Measurements from ENCODE around the gene PHACTR2.
"Not testable (repeated sequence)": the region's sequence is repeated elsewhere in the genome, so short reads cannot be mapped to it uniquely, and the experiment has no call there.

PHACTR2 gene

GRCh38 chr6:143677891-143678791, at the start of gene PHACTR2:
Gene PHACTR2, plus strand, starts transcription at chr6:143677965. Its CDS starts 199 bp downstream, at chr6:143678164.
- DNase-seq (ENCODE audit: low read depth, low spot score) = peak; percentile 84
- peak within 1 kb of the TSS; percentile 77 for H3K4me3 ChIP-seq (ENCODE audit: low read depth, low read length)
- TF ChIP-seq CTCF (IDR thresholded peaks at IDR 0.05; ENCODE audit: low read depth, low read length) = no peak
- in situ Hi-C loops (cut with HindIII; ENCODE audit: low sequenced_read_pairs) = no loop called here

- no peak for TF ChIP-seq CTCF (IDR thresholded peaks at IDR 0.05; ENCODE audit: low read depth, low read length)
- in situ Hi-C loops (cut with HindIII; ENCODE audit: low sequenced_read_pairs) = no loop called here
- no peak for DNase-seq (ENCODE audit: low read depth, low spot score)
- H3K4me3 ChIP-seq (ENCODE audit: low read depth, low read length) = no peak overlapping the region
Measured at GRCh38 chr6:143629104-143630080, 48.4 kb upstream of the PHACTR2 start.

- in situ Hi-C loops (cut with HindIII; ENCODE audit: low sequenced_read_pairs); H3K4me3 ChIP-seq (ENCODE audit: low read depth, low read length): not testable (repeated sequence)
Measured at GRCh38 chr6:143631196-143631595, 46.6 kb upstream of the PHACTR2 start.

GRCh38 chr6:143632894-143633293, 44.9 kb upstream of the PHACTR2 start:
- DNase-seq (ENCODE audit: low read depth, low spot score) = no peak
- in situ Hi-C loops (cut with HindIII; ENCODE audit: low sequenced_read_pairs) = no loop called here
- no peak for TF ChIP-seq CTCF (IDR thresholded peaks at IDR 0.05; ENCODE audit: low read depth, low read length)
- H3K4me3 ChIP-seq (ENCODE audit: low read depth, low read length) = no peak overlapping the region

More at GRCh38 chr6:143631196-143631595, 46.6 kb upstream of the PHACTR2 start:
- DNase-seq (ENCODE audit: low read depth, low spot score) = not testable (repeated sequence)

- DNase-seq (ENCODE audit: low read depth, low spot score) = no peak
- in situ Hi-C loops (cut with HindIII; ENCODE audit: low sequenced_read_pairs) = no loop called here
- no peak for TF ChIP-seq CTCF (IDR thresholded peaks at IDR 0.05; ENCODE audit: low read depth, low read length)
- no peak overlapping the region for H3K4me3 ChIP-seq (ENCODE audit: low read depth, low read length)
Measured at GRCh38 chr6:143634486-143634885, 43.3 kb upstream of the PHACTR2 start.

GRCh38 chr6:143637691-143638090, 40.1 kb upstream of the PHACTR2 start:
- in situ Hi-C loops (cut with HindIII; ENCODE audit: low sequenced_read_pairs) = no loop called here
- H3K4me3 ChIP-seq (ENCODE audit: low read depth, low read length) = no peak overlapping the region
- DNase-seq (ENCODE audit: low read depth, low spot score) = no peak
- no peak for TF ChIP-seq CTCF (IDR thresholded peaks at IDR 0.05; ENCODE audit: low read depth, low read length)
